D341Med (cell line): Measurements from ENCODE around the gene OR6X1.
"Not testable (repeated sequence)": the region's sequence is repeated elsewhere in the genome, so short reads cannot be mapped to it uniquely, and the experiment has no call there.

Experiments used
- DNase-seq: peaks from one replicate; pipeline ENCODE4 v3.0.0; 2012; ENCODE audit warnings: low spot score

The OR6X1 gene

DNA sequence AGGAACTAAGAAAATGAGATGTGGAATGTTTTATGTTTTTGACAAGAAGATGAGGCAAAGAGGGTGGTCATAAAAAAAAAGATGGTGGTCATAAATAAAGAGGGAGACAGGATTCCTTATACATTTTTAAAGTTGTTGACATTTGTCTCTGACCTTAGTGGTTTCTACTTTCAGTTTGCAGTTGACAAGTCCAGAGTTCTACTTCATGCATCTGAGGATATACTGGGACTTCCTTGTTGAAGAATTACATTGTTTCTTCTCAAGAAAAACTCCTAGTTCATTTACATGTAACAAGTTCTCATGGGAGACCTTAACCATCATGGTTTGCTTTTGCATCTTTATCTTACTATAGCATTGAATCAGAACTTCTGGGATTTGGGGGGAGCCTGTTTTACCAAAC is 1.2 kb downstream of the OR6X1 start:
- no peak for DNase-seq

DNA sequence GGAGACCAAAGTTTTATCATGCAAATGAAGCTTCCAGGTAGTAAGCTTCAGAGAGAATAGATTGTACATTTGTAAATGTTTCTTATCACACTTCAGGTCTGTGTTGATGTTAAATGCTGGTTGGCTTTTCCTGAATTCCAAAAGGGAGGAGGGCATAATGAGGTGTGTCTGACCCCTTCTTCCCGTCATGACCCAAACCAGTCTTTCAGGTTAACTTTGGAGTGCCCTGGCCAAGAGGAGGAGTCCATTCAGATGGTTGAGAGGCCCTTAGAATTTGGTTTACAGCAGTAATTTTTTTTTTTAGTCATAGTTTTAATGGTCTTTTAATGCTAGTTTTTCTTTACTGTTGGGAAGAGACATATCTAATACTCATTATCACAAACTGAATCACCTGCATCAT is 2.5 kb downstream of the OR6X1 start:
- no peak for DNase-seq

DNA sequence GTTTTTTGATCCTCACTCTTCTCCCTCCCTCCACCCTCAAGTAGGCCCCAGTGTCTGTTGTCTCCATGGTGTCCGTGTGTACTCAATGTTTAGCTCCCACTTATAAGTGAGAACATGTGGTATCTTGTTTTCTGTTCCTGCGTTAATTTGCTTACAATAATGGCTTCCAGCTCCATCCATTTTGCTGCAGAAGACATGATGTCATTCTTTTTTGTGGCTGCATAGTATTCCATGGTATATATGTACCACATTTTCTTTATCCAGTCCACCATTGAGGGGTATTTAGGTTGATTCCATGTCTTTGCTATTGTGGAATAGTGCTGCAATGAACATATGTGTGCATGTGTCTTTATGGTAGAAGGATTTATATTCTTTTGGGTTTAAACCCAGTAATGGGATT is 6.0 kb downstream of the OR6X1 start:
- DNase-seq: not testable (repeated sequence)

DNA sequence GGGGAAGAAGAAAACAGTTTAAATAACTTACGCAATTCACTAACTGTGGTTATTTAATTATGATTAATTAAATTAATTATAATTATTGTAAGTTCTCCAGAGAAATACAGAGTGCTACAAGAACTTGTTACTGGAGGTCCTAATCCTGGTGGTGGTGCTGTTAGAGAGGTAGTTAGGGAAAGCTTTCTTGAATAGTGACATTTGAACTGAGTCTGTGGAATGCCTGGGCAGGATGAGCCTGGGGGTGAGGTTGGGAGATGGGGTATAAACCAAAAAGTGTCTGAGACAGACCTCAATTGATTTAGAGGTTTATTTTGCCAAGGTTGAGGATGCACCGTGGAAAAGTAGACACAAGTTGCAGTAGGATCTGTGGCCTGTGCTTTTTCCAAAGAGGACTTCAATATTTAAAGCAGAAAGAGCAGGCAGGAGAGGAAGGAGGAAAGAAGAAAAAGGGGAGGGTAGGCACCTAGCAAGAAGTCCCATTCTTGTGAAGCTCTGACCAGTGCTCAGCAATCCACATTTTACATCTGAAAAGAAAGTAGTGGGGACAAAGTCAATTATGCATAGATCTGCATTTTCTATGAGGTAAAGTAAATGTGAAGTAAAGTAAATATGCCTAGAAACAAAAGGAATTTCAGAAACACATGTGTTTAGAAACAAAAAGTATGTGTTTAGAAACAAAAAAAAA is 8.4 kb downstream of the OR6X1 start:
- DNase-seq: no peak

DNA sequence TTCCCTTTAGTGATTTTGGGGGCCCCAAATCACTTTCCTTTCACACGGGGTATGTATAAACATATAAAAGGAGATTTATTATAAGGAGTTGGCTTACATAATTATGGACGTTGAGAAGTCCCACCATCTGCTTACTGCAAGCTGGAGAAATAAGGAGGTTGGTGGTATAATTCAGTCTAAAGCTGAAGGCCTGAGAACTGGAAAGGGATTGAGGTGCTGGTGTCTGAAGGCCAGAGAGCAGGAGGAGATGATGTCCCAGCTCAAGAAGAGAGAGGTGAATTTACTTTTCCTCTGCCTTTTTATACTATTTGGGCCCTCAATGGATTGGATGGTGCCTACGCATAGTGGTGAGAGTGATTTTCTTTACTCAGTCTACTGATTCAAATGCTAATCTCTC is 11.6 kb downstream of the OR6X1 start:
- DNase-seq: no peak

DNA sequence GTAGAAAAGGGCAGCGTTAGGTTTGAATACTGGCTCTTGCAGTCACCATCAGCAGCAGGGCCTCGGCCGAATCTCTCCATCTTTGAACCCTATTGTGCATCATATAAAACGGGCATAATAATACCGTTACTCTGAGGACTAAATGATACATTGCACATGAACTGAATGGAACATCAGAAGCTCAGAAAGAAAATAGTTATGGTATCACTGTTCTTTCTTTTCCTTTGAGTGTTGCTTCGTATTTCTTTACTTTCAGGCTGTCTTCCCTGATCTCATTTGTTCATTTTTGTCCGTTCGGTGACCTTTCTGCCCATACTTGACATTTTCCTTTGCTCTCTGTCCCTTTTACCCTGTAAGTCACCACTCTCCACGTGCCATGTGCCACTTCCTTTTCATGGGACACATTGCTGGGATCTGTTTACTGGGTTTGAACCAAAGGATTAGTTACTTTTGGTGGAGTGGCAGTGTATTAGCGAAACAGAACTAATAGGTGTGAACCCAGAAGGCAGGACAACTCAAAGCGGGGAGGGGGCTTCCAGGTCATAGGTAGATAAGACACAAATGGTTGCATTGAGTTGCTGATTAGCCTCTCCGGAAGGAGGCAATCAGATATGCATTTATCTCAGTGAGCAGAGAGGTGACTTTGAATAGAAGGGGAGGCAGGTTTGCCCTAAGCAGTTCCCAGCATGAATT is 12.1 kb downstream of the OR6X1 start:
- no peak for DNase-seq

DNA sequence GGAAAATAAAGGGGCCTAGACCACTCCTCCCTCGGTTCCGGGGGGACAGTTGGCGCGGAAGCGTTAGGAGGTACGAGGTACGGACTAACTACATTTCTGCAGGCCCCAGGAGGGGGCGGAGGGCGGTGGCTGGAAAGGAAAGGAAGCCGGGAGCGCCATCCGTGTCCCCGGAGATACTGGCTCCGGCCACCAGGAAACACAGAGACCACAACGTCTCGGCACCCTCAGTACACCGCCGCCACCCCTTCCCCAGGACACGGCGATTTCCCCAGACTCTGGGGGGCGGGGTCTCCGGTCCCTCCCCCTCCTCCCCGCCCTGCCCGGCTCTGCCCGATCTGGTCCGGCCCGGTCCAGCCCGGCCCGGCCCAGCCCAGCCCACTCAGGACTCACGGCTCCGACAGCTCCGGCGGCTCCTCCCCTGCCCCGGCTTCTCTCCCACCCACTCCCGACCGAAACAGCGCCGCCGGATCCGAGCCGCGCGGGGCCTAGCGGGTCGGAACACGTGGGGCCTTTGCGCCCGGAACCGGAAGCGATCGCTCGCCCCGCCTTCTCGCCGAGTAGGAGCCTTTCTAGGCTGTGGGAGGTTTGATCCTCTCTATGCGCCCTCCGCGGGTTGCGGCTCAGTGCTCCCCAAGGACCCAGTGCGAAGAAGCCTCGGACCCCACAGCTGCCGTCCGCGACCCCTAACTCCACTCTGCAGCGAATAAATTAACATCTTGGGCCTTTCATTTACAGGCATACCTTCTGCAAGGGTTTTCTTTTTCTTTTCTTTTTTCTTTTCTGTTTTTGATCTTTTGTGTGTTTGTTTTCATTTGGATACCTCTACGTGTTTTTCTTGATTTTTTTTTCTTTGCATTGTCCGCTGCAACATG is 12.9 kb downstream of the OR6X1 start, which contains the start of gene ZNF202:
Gene ZNF202 (minus strand): TSS at position 502 of the 872 bp plus-strand sequence. CDS start 10,772 bp downstream, outside the sequence.
- DNase-seq: peak; percentile 94

DNA sequence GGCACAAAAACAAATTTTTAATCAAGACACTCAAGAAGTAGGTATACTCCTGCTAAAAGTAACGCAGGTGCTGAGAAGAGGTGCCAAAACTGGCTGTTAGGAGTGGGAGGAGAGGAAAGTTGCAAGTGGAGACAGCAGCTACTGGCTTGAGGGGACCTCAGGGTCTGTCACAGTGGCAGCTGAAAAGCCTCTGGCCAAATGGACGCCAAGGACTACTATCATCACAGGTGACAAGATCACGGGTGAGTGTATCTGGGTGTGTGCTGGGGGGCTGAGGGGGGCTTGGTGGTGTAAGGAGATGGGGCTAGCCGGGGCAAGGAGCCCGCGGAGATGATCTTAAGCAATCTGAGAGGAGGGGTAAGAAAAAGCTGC is 13.5 kb downstream of the OR6X1 start:
- no peak for DNase-seq

DNA sequence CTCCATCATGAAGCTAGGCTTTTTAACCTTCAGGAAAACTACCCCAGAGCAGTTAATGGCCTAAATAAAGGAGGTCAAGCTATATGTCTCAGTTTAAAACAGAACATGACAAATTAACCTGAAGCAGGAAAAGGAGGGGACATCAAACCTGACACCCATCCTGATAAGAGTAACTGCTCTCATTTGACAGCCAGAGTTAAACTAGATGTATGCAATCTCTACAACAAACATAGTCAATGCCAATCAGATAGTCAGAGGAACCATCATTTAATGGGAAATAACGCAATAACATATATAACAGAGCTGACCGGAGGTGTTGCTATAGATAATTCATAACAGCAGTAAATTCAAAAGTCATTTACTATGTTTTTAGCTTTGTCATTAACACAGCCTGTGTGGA is 15.9 kb downstream of the OR6X1 start:
- DNase-seq: no peak

DNA sequence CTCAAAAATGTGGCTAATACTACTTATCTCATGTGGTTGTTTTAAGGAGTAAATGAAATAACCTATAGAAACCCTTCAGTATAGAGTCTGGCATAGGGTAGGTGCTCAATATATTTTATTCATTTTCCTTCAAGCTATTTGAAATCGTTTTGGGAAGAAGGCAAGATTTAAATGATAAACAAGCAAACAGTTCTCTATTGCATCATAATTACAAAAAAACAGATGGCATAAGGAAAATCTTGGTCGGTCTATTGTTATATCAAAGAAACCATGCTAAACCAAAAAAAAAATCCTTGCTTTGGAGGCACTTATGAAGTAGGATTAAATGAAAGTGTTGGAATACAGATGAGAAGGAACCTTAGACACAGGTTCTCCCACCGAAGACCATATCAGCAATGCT is 17.5 kb downstream of the OR6X1 start:
- no peak for DNase-seq

DNA sequence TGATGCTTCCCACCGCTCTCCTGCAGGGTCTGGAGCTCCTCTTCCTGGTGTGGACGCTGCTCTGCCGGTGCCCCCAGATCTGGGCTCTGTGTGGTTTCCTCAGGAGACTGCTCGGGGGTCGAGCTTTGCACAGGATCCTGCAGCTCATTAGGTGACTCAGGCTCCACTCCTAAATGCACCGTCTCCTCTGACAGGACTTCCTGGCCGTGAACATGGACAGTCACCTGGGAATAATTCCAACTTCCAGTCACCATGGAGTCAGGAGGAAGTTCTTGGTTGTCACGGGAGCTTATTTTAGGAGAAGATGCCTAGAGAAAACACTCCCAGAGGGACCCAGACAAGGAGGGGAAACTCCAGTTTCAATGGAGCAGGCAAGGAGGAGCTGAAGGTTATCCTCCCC is 24.7 kb downstream of the OR6X1 start:
- DNase-seq: no peak

DNA sequence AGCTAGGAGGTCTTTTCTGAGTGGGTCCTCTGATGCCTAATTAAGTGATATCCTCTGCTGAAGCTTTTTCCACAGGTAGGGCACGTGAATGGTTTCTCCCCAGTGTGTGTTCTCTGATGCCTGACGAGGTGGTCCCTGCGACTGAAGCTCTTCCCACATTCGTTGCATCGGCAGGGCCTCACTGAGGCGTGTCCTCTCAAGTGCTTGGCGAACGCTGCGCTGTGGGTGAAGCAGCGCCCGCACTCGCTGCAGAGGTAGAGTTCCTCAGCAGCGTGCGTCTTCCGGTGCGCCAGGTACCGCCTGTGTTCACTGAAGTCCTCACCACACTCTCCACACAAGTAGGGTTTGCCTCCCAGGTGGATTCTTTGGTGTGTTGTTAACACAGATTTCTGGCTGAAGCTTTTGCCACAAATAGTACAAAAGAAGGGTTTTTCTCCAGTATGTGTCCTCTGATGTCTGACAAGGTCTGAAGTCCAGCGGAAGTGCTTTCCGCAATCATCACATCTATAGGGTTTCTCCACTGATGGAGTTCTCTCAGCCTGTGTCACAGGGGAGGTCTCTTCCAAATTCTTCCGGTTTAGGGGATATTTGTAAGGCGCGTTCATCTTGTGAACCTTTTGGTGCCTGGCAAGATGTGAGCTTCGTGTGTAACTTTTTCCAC is 28.2 kb downstream of the OR6X1 start:
- DNase-seq: no peak

DNA sequence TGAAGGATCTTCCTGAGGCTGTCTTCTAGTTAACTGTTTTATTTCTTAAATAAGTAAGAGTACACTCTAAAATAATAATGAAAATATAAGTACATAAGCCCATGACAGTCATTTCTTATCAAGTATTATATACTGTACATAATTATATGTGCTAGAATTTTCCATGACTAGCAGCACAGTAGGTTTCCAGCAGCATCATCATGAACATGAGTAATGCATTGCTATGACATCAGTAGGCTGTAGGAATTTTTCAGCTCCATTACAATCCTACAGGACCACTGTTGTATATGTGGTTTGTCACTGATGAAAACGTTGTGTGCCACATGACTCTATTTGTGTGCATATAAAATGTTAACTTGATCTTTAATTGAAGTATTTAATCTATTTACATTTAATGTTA is 34.9 kb downstream of the OR6X1 start:
- DNase-seq: no peak

DNA sequence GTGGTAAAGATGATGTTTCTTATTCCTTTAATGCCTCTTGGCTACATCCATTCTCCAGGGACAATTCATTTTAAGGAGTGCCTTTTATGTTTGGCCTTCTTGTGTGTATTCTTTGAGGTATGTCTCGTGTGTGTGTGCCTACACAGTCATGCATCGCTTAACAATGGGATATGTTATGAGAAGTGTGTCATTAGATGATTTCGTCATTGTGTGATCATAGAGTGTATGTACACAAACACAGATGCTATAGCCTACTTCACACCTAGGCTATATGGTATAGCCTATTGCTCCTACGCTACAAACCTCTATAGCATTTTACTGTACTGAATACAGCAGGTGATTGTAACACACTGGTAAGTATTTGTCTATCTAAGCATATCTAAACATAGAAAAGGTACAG is 35.8 kb downstream of the OR6X1 start:
- DNase-seq: no peak

DNA sequence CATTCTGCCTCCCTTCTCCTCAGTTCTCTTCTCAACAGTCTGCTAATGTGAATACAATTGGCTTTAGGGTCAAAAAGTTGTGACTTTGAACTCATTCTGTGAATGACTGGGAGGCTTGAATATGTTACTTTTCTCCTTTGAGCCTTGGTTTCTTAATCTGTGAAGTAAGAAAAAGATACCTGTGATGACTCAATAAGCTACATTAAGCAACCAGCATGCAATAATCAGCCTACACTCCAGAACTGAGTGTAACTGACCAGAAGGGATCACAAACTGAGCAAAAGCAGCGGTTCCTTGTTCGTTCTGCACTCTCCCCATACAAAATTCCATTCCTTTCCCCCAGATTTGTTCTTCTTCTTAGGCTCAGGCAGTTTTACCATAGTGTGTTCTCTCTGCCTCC is 36.3 kb downstream of the OR6X1 start:
- DNase-seq: no peak

DNA sequence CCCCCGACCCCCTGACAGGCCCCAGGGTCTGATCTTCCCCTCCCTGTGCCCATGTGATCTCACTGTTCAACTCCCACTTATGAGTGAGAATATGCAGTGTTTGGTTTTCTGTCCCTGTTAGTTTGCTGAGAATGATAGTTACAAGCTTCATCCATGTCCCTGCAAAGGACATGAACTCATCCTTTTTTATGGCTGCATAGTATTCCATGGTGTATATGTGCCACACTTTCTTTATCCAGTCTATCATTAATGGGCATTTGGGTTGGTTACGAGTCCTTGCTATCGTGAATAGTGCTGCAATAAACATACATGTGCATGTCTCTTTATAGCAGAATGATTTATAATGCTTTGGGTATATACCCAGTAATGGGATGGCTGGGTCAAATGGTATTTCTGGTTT is 41.7 kb downstream of the OR6X1 start:
- not testable (repeated sequence) for DNase-seq

DNA sequence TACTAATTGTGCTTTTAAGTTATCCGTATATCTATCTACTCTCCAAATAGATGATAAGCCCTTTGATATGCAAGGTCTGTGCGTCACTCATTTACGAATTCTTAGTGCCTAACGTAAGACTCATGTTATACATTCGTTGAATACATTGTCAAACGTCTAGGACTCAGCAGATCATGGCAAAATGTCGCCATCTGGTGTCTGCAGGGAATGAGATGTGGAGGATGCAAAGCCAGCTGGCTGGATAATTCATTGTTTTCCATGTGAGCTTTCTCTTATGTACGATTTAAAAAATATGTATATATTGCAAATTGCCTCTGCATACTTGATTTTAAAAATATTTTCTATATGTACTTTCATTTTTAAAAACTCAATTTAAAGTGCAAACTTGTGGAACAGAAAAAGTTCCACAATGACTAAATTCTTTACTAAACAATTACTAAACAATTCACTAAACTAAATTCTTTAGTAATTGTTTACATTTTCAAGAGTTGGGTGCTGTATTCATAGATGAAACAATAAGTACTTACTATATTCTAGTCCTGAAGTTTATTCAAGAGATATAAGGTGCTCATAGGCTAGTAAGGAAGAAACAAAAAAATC is 46.6 kb downstream of the OR6X1 start:
- DNase-seq: peak; percentile 66

DNA sequence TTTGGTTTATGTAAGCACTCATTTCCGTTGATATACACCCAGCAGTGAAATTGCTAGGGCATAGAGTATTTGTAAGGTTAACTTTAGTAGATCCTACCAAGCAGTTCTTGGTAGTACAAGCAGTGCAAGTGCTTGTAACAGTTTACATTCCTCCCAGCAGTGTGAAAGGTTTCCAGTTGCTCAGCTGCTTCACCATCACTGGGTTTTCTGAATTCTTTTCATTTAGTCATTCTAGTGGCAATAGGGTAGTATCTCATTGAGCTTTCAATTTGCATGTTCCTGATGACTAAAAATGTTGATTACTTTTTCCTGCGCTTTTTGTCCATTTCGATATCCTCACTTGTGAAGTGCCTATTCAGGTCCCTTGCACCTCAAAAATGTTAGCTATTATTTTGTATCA is 47.1 kb downstream of the OR6X1 start:
- DNase-seq: no peak

DNA sequence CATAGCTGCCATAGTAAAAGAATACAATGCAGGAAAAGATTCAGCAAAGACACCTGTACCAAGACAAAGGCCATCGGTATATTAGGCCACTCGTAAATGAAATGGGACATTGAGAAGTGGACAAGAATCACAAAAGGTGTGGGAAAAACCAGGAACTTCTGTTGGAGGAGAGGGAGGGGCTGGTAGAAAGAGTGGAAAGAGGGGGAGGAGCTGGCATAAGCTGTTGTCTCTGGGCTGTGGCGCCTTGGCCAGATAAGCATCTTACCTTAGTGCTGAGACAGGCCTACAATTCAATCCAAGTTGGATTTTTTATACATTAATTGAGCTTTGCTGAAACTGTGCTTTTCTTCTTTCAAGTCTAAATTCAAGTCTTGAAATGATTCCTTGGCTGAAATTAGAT is 50.0 kb downstream of the OR6X1 start:
- DNase-seq: peak; percentile 56
